IgD-negative memory B cell (primary cell): Measurements from ENCODE around the gene PLXND1. TPM values are rescaled to one million over a fixed set of nuclear protein-coding genes. Genes with fewer than 3 reads are reported as not detected.

ENCODE experiments used
- H3K27ac Mint-ChIP-seq, 3 donors: one replicate each; pipeline ENCODE4 v1.8.0; 2020 to 2022; ENCODE audit warnings: mild to moderate bottlenecking in 3 of 3, mixed read lengths in 3 of 3, moderate library complexity in 1 of 3
- H3K27me3 Mint-ChIP-seq: one replicate; pipeline ENCODE4 v1.8.0; 2021; ENCODE audit warnings: mixed read lengths
- H3K36me3 Mint-ChIP-seq: one replicate; pipeline ENCODE4 v1.8.0; 2020; ENCODE audit warnings: mild to moderate bottlenecking, mixed read lengths
- H3K4me1 Mint-ChIP-seq, 3 donors: one replicate each; pipeline ENCODE4 v1.8.0; 2020 to 2022; ENCODE audit warnings: mixed read lengths in 3 of 3, mild to moderate bottlenecking in 1 of 3
- H3K4me3 Mint-ChIP-seq, 4 donors: one replicate each; pipeline ENCODE4 v1.8.0; 2020 to 2022; ENCODE audit warnings: mild to moderate bottlenecking in 4 of 4, mixed read lengths in 4 of 4, moderate library complexity in 3 of 4
- H3K9me3 Mint-ChIP-seq, 3 donors: one replicate each; pipeline ENCODE4 v1.8.0; 2020 to 2021; ENCODE audit warnings: mixed read lengths in 3 of 3, mild to moderate bottlenecking in 1 of 3
- polyA plus RNA-seq: library from polyadenylated mRNA; unstranded; fragments of 300-500 nt; fragmentation: Illumina TruSeq; gene quantifications from one replicate; pipeline ENCODE4 v1.2.3, GENCODE V29; 2021

PLXND1 gene
- polyA plus RNA-seq, 1 donor from 2014 or later, result 3.0 TPM

GRCh38 chr3:129565902-129566301 lies 40.6 kb downstream of the PLXND1 start:
- H3K27me3 Mint-ChIP-seq, result no peaks in the 10 kb centered on the region
- no peak overlapping the region for H3K27ac Mint-ChIP-seq
- H3K36me3 Mint-ChIP-seq, result peaks cover 2% of the 10 kb centered on the region
- H3K4me3 Mint-ChIP-seq, result no peak overlapping the region
- no peaks in the 10 kb centered on the region for H3K9me3 Mint-ChIP-seq
- H3K4me1 Mint-ChIP-seq, result no peaks in the 10 kb centered on the region

- Mint-ChIP-seq H3K36me3 (peaks cover 2% of the 10 kb centered on the region), H3K4me1 (peaks cover 0 to 4% (median 2%) of the 10 kb centered on the region in 3 donors), H3K9me3 (no peaks in the 10 kb centered on the region), H3K4me3 (no peak overlapping the region), H3K27me3 (no peaks in the 10 kb centered on the region), H3K27ac (no peak overlapping the region)
Observed at GRCh38 chr3:129564981-129565644, 41.4 kb downstream of the PLXND1 start.

- Mint-ChIP-seq H3K9me3 (no peaks in the 10 kb centered on the region), H3K27me3 (peaks cover 1% of the 10 kb centered on the region), H3K4me3 (no peak overlapping the region), H3K27ac (peak overlapping the region in 1 of 3 donors; percentile 71), H3K36me3 (peaks cover 2% of the 10 kb centered on the region), H3K4me1 (peaks cover 0 to 4% (median 2%) of the 10 kb centered on the region in 3 donors)
Observed at GRCh38 chr3:129563850-129564535, 42.5 kb downstream of the PLXND1 start.

GRCh38 chr3:129563332-129563731 lies 43.1 kb downstream of the PLXND1 start:
- Mint-ChIP-seq H3K27me3 (peaks cover 1% of the 10 kb centered on the region), H3K4me1 (peaks cover 0 to 4% (median 2%) of the 10 kb centered on the region in 3 donors), H3K4me3 (no peak overlapping the region), H3K9me3 (no peaks in the 10 kb centered on the region), H3K36me3 (peaks cover 2% of the 10 kb centered on the region), H3K27ac (peak overlapping the region in 1 of 3 donors; percentile 71)

- H3K4me3 Mint-ChIP-seq, result no peak overlapping the region
- peaks cover 0 to 4% (median 2%) of the 10 kb centered on the region in 3 donors for H3K4me1 Mint-ChIP-seq
- H3K27ac Mint-ChIP-seq, result no peak overlapping the region
- peaks cover 2% of the 10 kb centered on the region for H3K36me3 Mint-ChIP-seq
- no peaks in the 10 kb centered on the region for H3K9me3 Mint-ChIP-seq
- H3K27me3 Mint-ChIP-seq, result peaks cover 6% of the 10 kb centered on the region
Observed at GRCh38 chr3:129562803-129563202, 43.7 kb downstream of the PLXND1 start.

- Mint-ChIP-seq H3K27ac (no peak overlapping the region), H3K36me3 (peaks cover 2% of the 10 kb centered on the region), H3K4me3 (no peak overlapping the region), H3K27me3 (peaks cover 9% of the 10 kb centered on the region), H3K9me3 (no peaks in the 10 kb centered on the region), H3K4me1 (peaks cover 0 to 4% (median 2%) of the 10 kb centered on the region in 3 donors)
Observed at GRCh38 chr3:129561619-129562248, 44.7 kb downstream of the PLXND1 start.

- H3K4me1 Mint-ChIP-seq, result peaks cover 0 to 4% (median 2%) of the 10 kb centered on the region in 3 donors
- no peak overlapping the region for H3K4me3 Mint-ChIP-seq
- peak overlapping the region in 1 of 3 donors; percentile 76 for H3K27ac Mint-ChIP-seq
- peaks cover 9% of the 10 kb centered on the region for H3K27me3 Mint-ChIP-seq
- H3K36me3 Mint-ChIP-seq, result peaks cover 2% of the 10 kb centered on the region
- H3K9me3 Mint-ChIP-seq, result no peaks in the 10 kb centered on the region
Observed at GRCh38 chr3:129560911-129561594, 45.4 kb downstream of the PLXND1 start.

- Mint-ChIP-seq H3K4me1 (peaks cover 0 to 4% (median 2%) of the 10 kb centered on the region in 3 donors), H3K4me3 (no peak overlapping the region), H3K9me3 (no peaks in the 10 kb centered on the region), H3K27ac (peak overlapping the region in 1 of 3 donors; percentile 76), H3K36me3 (peaks cover 2% of the 10 kb centered on the region), H3K27me3 (peaks cover 9% of the 10 kb centered on the region)
Observed at GRCh38 chr3:129560269-129560787, 46.1 kb downstream of the PLXND1 start.

GRCh38 chr3:129559565-129560079 lies 46.9 kb downstream of the PLXND1 start:
- peaks cover 2% of the 10 kb centered on the region for H3K36me3 Mint-ChIP-seq
- peaks cover 0 to 4% (median 2%) of the 10 kb centered on the region in 3 donors for H3K4me1 Mint-ChIP-seq
- peaks cover 9% of the 10 kb centered on the region for H3K27me3 Mint-ChIP-seq
- no peak overlapping the region for H3K4me3 Mint-ChIP-seq
- H3K9me3 Mint-ChIP-seq, result no peaks in the 10 kb centered on the region
- H3K27ac Mint-ChIP-seq, result no peak overlapping the region

- H3K36me3 Mint-ChIP-seq, result peaks cover 2% of the 10 kb centered on the region
- H3K4me1 Mint-ChIP-seq, result peaks cover 0 to 8% (median 5%) of the 10 kb centered on the region in 3 donors
- no peaks in the 10 kb centered on the region for H3K9me3 Mint-ChIP-seq
- peak overlapping the region in 1 of 4 donors; percentile 60 for H3K4me3 Mint-ChIP-seq
- H3K27ac Mint-ChIP-seq, result no peak overlapping the region
- peaks cover 11% of the 10 kb centered on the region for H3K27me3 Mint-ChIP-seq
Observed at GRCh38 chr3:129558772-129559564, 47.5 kb downstream of the PLXND1 start.

- peak overlapping the region in 1 of 3 donors; percentile 36 for H3K27ac Mint-ChIP-seq
- H3K27me3 Mint-ChIP-seq, result peaks cover 11% of the 10 kb centered on the region
- no peaks in the 10 kb centered on the region for H3K9me3 Mint-ChIP-seq
- H3K4me3 Mint-ChIP-seq, result peak overlapping the region in 1 of 4 donors; percentile 60
- peaks cover under 1% of the 10 kb centered on the region for H3K36me3 Mint-ChIP-seq
- peaks cover 0 to 13% (median 5%) of the 10 kb centered on the region in 3 donors for H3K4me1 Mint-ChIP-seq
Observed at GRCh38 chr3:129558081-129558771, 48.2 kb downstream of the PLXND1 start.

GRCh38 chr3:129557548-129557894 lies 49.0 kb downstream of the PLXND1 start:
- Mint-ChIP-seq H3K27me3 (peaks cover 11% of the 10 kb centered on the region), H3K36me3 (peaks cover 3% of the 10 kb centered on the region), H3K4me1 (peaks cover 0 to 13% (median 5%) of the 10 kb centered on the region in 3 donors), H3K27ac (no peak overlapping the region), H3K9me3 (no peaks in the 10 kb centered on the region), H3K4me3 (no peak overlapping the region)

- Mint-ChIP-seq H3K4me1 (peaks cover 0 to 13% (median 5%) of the 10 kb centered on the region in 3 donors), H3K4me3 (no peak overlapping the region), H3K36me3 (peaks cover 3% of the 10 kb centered on the region), H3K27me3 (peaks cover 11% of the 10 kb centered on the region), H3K27ac (no peak overlapping the region), H3K9me3 (no peaks in the 10 kb centered on the region)
Observed at GRCh38 chr3:129556890-129557547, 49.5 kb downstream of the PLXND1 start.
